MM.1S (cell line): ENCODE measurements around the gene SEC22A.

ENCODE experiments used
- EZH2 ChIP-seq: fragments of 300-600 bp; sonication (generic); optimal IDR thresholded peaks from 2 replicates; pipeline ENCODE3; 2017; ENCODE audit warnings: low read depth, mild to moderate bottlenecking, antibody characterized with exemption, low read length, mixed read lengths
- TF ChIP-seq, protein P1 (sequence below): fragments of 300-600 bp; sonication (generic); IDR thresholded peaks from 2 replicates; pipeline ENCODE4 v1.5.1; 2016; ENCODE audit warnings: antibody characterized with exemption, low read length, mixed read lengths

DNA sequence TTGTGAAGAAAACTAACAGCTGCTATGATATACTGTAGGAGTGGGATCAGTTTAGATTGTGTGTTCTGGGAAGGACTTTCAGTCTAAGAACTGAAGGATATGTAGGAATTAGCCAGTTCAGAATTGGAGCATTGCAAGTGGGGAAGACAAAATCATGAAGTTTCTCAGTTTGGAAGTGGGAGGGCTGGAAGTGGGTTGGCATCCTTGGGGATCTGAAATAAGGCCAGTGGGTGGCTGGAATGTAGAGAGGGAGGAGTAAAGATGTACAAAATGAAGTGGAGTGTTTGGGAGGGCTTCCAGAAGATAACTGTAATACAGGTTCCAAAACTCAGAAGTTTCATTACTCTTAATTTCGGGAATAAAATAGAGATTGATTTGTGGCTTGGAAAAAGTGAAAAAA, 17.2 kb downstream of the SEC22A start:
- no peak for TF ChIP-seq EZH2
- TF ChIP-seq, protein P1, sequence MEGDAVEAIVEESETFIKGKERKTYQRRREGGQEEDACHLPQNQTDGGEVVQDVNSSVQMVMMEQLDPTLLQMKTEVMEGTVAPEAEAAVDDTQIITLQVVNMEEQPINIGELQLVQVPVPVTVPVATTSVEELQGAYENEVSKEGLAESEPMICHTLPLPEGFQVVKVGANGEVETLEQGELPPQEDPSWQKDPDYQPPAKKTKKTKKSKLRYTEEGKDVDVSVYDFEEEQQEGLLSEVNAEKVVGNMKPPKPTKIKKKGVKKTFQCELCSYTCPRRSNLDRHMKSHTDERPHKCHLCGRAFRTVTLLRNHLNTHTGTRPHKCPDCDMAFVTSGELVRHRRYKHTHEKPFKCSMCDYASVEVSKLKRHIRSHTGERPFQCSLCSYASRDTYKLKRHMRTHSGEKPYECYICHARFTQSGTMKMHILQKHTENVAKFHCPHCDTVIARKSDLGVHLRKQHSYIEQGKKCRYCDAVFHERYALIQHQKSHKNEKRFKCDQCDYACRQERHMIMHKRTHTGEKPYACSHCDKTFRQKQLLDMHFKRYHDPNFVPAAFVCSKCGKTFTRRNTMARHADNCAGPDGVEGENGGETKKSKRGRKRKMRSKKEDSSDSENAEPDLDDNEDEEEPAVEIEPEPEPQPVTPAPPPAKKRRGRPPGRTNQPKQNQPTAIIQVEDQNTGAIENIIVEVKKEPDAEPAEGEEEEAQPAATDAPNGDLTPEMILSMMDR = no peak
